ENCODE results near the gene ETDB.
"Not testable (repeated sequence)": the region's sequence is repeated elsewhere in the genome, so short reads cannot be mapped to it uniquely, and the experiment has no call there.

- TF ChIP-seq, protein P1, sequence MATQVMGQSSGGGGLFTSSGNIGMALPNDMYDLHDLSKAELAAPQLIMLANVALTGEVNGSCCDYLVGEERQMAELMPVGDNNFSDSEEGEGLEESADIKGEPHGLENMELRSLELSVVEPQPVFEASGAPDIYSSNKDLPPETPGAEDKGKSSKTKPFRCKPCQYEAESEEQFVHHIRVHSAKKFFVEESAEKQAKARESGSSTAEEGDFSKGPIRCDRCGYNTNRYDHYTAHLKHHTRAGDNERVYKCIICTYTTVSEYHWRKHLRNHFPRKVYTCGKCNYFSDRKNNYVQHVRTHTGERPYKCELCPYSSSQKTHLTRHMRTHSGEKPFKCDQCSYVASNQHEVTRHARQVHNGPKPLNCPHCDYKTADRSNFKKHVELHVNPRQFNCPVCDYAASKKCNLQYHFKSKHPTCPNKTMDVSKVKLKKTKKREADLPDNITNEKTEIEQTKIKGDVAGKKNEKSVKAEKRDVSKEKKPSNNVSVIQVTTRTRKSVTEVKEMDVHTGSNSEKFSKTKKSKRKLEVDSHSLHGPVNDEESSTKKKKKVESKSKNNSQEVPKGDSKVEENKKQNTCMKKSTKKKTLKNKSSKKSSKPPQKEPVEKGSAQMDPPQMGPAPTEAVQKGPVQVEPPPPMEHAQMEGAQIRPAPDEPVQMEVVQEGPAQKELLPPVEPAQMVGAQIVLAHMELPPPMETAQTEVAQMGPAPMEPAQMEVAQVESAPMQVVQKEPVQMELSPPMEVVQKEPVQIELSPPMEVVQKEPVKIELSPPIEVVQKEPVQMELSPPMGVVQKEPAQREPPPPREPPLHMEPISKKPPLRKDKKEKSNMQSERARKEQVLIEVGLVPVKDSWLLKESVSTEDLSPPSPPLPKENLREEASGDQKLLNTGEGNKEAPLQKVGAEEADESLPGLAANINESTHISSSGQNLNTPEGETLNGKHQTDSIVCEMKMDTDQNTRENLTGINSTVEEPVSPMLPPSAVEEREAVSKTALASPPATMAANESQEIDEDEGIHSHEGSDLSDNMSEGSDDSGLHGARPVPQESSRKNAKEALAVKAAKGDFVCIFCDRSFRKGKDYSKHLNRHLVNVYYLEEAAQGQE (IDR thresholded peaks at IDR 0.05; ENCODE audit: insufficient read depth in 1 of 2, low read depth in 2 of 2, low read length in 2 of 2) = not testable (repeated sequence)
- TF ChIP-seq POLR2AphosphoS5 (IDR thresholded peaks at IDR 0.05; ENCODE audit: low read depth, low read length); SIN3A (IDR thresholded peaks at IDR 0.05; ENCODE audit: borderline replicate concordance, insufficient read depth, low read length); TAF1 (IDR thresholded peaks at IDR 0.05; ENCODE audit: borderline replicate concordance, insufficient read depth, low read length): not testable (repeated sequence)
Observed at GRCh38 chrX:135120056-135120576, at the start of gene ETDB.

All from PFSK-1 (cell line).